H1 (cell line): ENCODE data around the gene ERLEC1. TPM values are rescaled to one million over a fixed set of nuclear protein-coding genes. Genes with fewer than 3 reads are reported as not detected.

Experiments
- CTCF ChIA-PET: fragments of 300-600 bp; sonication (Branson Sonifier 250); formaldehyde crosslinking; loops from one replicate; lab custom pipeline; 2021; ENCODE audit not compliant: partially characterized antibody; lab: Charles Lee
- POLR2A ChIA-PET: fragments of 300-600 bp; sonication (Branson Sonifier 250); formaldehyde crosslinking; loops from one replicate; lab custom pipeline; 2021; ENCODE audit warnings: inconsistent platforms; ENCODE audit not compliant: partially characterized antibody; lab: Charles Lee
- DNase-seq, 2 experiments: peaks; one replicate each; pipeline versions ENCODE4 v3.0.0 to v3.0.0-alpha.2; 2010 to 2022; ENCODE audit warnings: low spot score in 2 of 2, low read depth in 1 of 2, mixed read lengths in 1 of 2
- FAIRE-seq: peaks from 2 replicates; lab custom pipeline; 2011; peaks lifted over from hg19 to GRCh38; lab: Jason Lieb, UNC
- H2AFZ ChIP-seq: 2 replicates; pipeline ENCODE4 v1.8.1; 2012; ENCODE audit warnings: low read length, inconsistent platforms
- H2AK5ac ChIP-seq: 2 replicates; pipeline ENCODE4 v1.6.1; 2013; ENCODE audit warnings: low read depth, low read length
- H2BK120ac ChIP-seq: replicated peaks from 2 replicates; pipeline ENCODE3; 2013; ENCODE audit warnings: low read depth, low read length, inconsistent platforms
- H2BK12ac ChIP-seq: 2 replicates; pipeline ENCODE4 v1.6.1; 2013; ENCODE audit warnings: low read depth, low read length
- H2BK15ac ChIP-seq: 2 replicates; pipeline ENCODE4 v1.6.1; 2013; ENCODE audit warnings: low read length
- H2BK20ac ChIP-seq: 2 replicates; pipeline ENCODE4 v1.6.1; 2013; ENCODE audit warnings: low read length
- H2BK5ac ChIP-seq: 2 replicates; pipeline ENCODE4 v1.6.1; 2013; ENCODE audit warnings: low read depth, low read length
- H3K14ac ChIP-seq: 2 replicates; pipeline ENCODE4 v1.6.1; 2013; ENCODE audit warnings: inconsistent platforms; ENCODE audit not compliant: insufficient read length
- H3K18ac ChIP-seq: 2 replicates; pipeline ENCODE4 v1.6.1; 2013; ENCODE audit warnings: low read length; ENCODE audit errors: extremely low read depth
- H3K23ac ChIP-seq: 2 replicates; pipeline ENCODE4 v1.6.1; 2013; ENCODE audit warnings: inconsistent platforms; ENCODE audit not compliant: insufficient read length
- H3K23me2 ChIP-seq: 2 replicates; pipeline ENCODE4 v1.6.1; 2013; ENCODE audit warnings: low read depth, low read length
- H3K27ac ChIP-seq: 2 replicates; pipeline ENCODE4 v1.6.1; 2011; ENCODE audit warnings: low read depth, low read length, inconsistent platforms
- H3K27me3 ChIP-seq, 4 experiments: replicated peaks in 1 of 4; 1 replicate in 1 of 4; 2 replicates in 3 of 4; pipeline versions ENCODE4 v1.6.1 to v1.8.1; 2011 to 2013; ENCODE audit warnings: low read length in 3 of 4, mild to moderate bottlenecking in 3 of 4, inconsistent platforms in 2 of 4, mixed read lengths in 2 of 4, moderate library complexity in 1 of 4; ENCODE audit not compliant: control insufficient read depth in 3 of 4, insufficient read depth in 3 of 4; ENCODE audit errors: extremely low read depth in 1 of 4
- H3K36me3 ChIP-seq, 4 experiments: 2 replicates each; pipeline versions ENCODE4 v1.6.1 to v1.8.1; 2011 to 2013; ENCODE audit warnings: mild to moderate bottlenecking in 4 of 4, low read length in 3 of 4, moderate library complexity in 2 of 4, control low read depth in 1 of 4, inconsistent platforms in 1 of 4; ENCODE audit not compliant: insufficient read depth in 4 of 4, control insufficient read depth in 2 of 4
- H3K4ac ChIP-seq: replicated peaks from 2 replicates; pipeline ENCODE3; 2013; ENCODE audit warnings: low read length, low read depth, mixed read lengths, inconsistent platforms; ENCODE audit not compliant: insufficient read length
- H3K4me1 ChIP-seq, 4 experiments: replicated peaks in 1 of 4; 1 replicate in 1 of 4; 2 replicates in 3 of 4; pipeline versions ENCODE4 v1.6.1 to v1.8.1; 2011 to 2013; ENCODE audit warnings: low read length in 3 of 4, inconsistent platforms in 2 of 4, mixed read lengths in 1 of 4; ENCODE audit not compliant: insufficient read depth in 4 of 4, control insufficient read depth in 3 of 4
- H3K4me2 ChIP-seq, 2 experiments: 2 replicates each; pipeline versions ENCODE4 v1.6.1 to v1.8.1; 2011 to 2013; ENCODE audit warnings: low read depth in 2 of 2, low read length in 2 of 2, control low read depth in 1 of 2, inconsistent platforms in 1 of 2, mild to moderate bottlenecking in 1 of 2; ENCODE audit not compliant: insufficient read depth in 1 of 2
- H3K4me3 ChIP-seq, 4 experiments: fragments of 200-600, 300-600 bp in 1 of 4; sonication (generic), shearing (Covaris generic), sonication (Bioruptor Twin) in 1 of 4; 2 replicates each; pipeline versions ENCODE4 v1.5.1 to v1.8.1; 2011 to 2016; ENCODE audit warnings: low read length in 4 of 4, low read depth in 3 of 4, control low read depth in 2 of 4, inconsistent platforms in 2 of 4, mild to moderate bottlenecking in 2 of 4, mixed read lengths in 1 of 4, moderate library complexity in 1 of 4; ENCODE audit not compliant: insufficient read depth in 2 of 4; ENCODE audit errors: extremely low read depth in 1 of 4
- H3K56ac ChIP-seq: replicated peaks from 2 replicates; pipeline ENCODE3; 2013; ENCODE audit warnings: low read depth, mild to moderate bottlenecking, mixed read lengths, low read length, inconsistent platforms; ENCODE audit not compliant: insufficient read length
- H3K79me1 ChIP-seq: 2 replicates; pipeline ENCODE4 v1.6.1; 2013; ENCODE audit warnings: low read depth, low read length, control low read depth
- H3K79me2 ChIP-seq, 2 experiments: 2 replicates each; pipeline versions ENCODE4 v1.6.1 to v1.8.1; 2012 to 2013; ENCODE audit warnings: low read length in 2 of 2, mild to moderate bottlenecking in 2 of 2, inconsistent platforms in 1 of 2; ENCODE audit not compliant: insufficient read depth in 2 of 2, control insufficient read depth in 1 of 2
- H3K9ac ChIP-seq, 4 experiments: replicated peaks in 1 of 4; 1 replicate in 1 of 4; 2 replicates in 3 of 4; pipeline versions ENCODE4 v1.6.1 to v1.8.1; 2011 to 2013; ENCODE audit warnings: low read depth in 3 of 4, low read length in 3 of 4, control low read depth in 2 of 4, mild to moderate bottlenecking in 2 of 4, moderate library complexity in 2 of 4, inconsistent platforms in 1 of 4; ENCODE audit errors: extremely low read depth in 1 of 4
- H3K9me3 ChIP-seq, 2 experiments: 2 replicates each; pipeline versions ENCODE4 v1.6.1 to v1.8.1; 2012 to 2013; ENCODE audit warnings: mild to moderate bottlenecking in 2 of 2, moderate library complexity in 2 of 2, control low read depth in 1 of 2, inconsistent platforms in 1 of 2, low read depth in 1 of 2, low read length in 1 of 2, mixed read lengths in 1 of 2; ENCODE audit not compliant: insufficient read depth in 2 of 2
- H4K20me1 ChIP-seq, 2 experiments: replicated peaks in 1 of 2; 2 replicates each; pipeline versions ENCODE3 to v1.8.1; 2011 to 2013; ENCODE audit warnings: inconsistent platforms in 2 of 2, low read length in 2 of 2, mild to moderate bottlenecking in 1 of 2; ENCODE audit not compliant: insufficient read depth in 2 of 2, control insufficient read depth in 1 of 2
- H4K5ac ChIP-seq: 2 replicates; pipeline ENCODE4 v1.6.1; 2013; ENCODE audit warnings: low read length, low read depth, mixed read lengths, inconsistent platforms; ENCODE audit not compliant: insufficient read length
- H4K8ac ChIP-seq: 2 replicates; pipeline ENCODE4 v1.8.0; 2013; ENCODE audit warnings: mild to moderate bottlenecking, moderate library complexity, low read length, inconsistent platforms; ENCODE audit not compliant: insufficient read depth; ENCODE audit errors: extremely low read depth
- H4K91ac ChIP-seq: replicated peaks from 2 replicates; pipeline ENCODE3; 2013; ENCODE audit warnings: low read length, mixed read lengths, inconsistent platforms; ENCODE audit not compliant: insufficient read length
- BCL11A ChIP-seq, 2 experiments: IDR thresholded peaks; one replicate each; pipeline ENCODE4 v1.6.1; 2011; ENCODE audit warnings: low read depth in 2 of 2, low read length in 2 of 2, mild to moderate bottlenecking in 2 of 2
- EP300 ChIP-seq, 2 experiments: IDR thresholded peaks; 1 replicate in 1 of 2; 2 replicates in 1 of 2; pipeline ENCODE4 v1.6.1; 2011 to 2012; ENCODE audit warnings: low read depth in 2 of 2, low read length in 2 of 2, mild to moderate bottlenecking in 2 of 2, borderline replicate concordance in 1 of 2, inconsistent platforms in 1 of 2, moderate library complexity in 1 of 2
- MAFK ChIP-seq: IDR thresholded peaks from 2 replicates; pipeline ENCODE4 v1.6.1; 2012; ENCODE audit warnings: low read depth, mild to moderate bottlenecking, improper control_type of control experiment, low read length
- SAP30 ChIP-seq: fragments of 300-600 bp; sonication (generic); IDR thresholded peaks from 2 replicates; pipeline ENCODE4 v1.7.1; 2012; ENCODE audit warnings: low read length, moderate library complexity, mild to moderate bottlenecking, inconsistent platforms; ENCODE audit not compliant: insufficient read depth, insufficient replicate concordance
- TEAD4 ChIP-seq: IDR thresholded peaks from 2 replicates; pipeline ENCODE4 v1.6.1; 2012; ENCODE audit warnings: low read depth, low read length, inconsistent platforms, mixed read lengths
- YY1 ChIP-seq: IDR thresholded peaks from 2 replicates; pipeline ENCODE4 v1.6.1; 2011; ENCODE audit warnings: low read depth, mild to moderate bottlenecking, low read length
- WGBS, 2 experiments: shearing (Covaris generic) in 1 of 2; methylation state at CpG; one replicate each; pipeline versions ENCODE4 v1.1.6 to v1.1.7; 2013 to 2015; ENCODE audit warnings: low lambda C conversion rate in 2 of 2, mixed read lengths in 2 of 2, inconsistent platforms in 1 of 2, low coverage in 1 of 2, missing lambda C conversion rate in 1 of 2; ENCODE audit not compliant: insufficient replicate concordance in 2 of 2, insufficient coverage in 1 of 2, insufficient read length in 1 of 2; ENCODE audit errors: extremely low coverage in 1 of 2, missing lambda C conversion rate in 1 of 2; 5-methylcytosine and 5-hydroxymethylcytosine counted together
- polyA plus RNA-seq, 7 experiments: library from polyadenylated mRNA; depleted of rRNA in 3 of 7; stranded (reverse) in 5 of 7; unstranded in 2 of 7; fragments of >200 nt in 5 of 7; fragments of 200-250 nt in 2 of 7; gene quantifications; 1 replicate in 5 of 7; 2 replicates in 1 of 7; 4 replicates in 1 of 7; pipeline versions ENCODE4 v1.2.1 to v1.2.3, GENCODE V29; 2011 to 2013; ENCODE audit warnings: missing spikeins in 2 of 7, mixed read lengths in 2 of 7
- total RNA-seq: library from RNA; stranded (reverse); fragmentation: NEBNext Ultra II Directional; extraction: Animal tissue kit (Norgen Biotek cat#: 25700); gene quantifications from 2 replicates; pipeline ENCODE4 v1.2.1, GENCODE V29; 2021

The ERLEC1 gene
- total and polyA plus RNA-seq, 2 of the 8 experiments (the other 6 are each of a cell fraction or from before 2014, with no cell fraction given) = 12.9 to 26.7 TPM

DNA sequence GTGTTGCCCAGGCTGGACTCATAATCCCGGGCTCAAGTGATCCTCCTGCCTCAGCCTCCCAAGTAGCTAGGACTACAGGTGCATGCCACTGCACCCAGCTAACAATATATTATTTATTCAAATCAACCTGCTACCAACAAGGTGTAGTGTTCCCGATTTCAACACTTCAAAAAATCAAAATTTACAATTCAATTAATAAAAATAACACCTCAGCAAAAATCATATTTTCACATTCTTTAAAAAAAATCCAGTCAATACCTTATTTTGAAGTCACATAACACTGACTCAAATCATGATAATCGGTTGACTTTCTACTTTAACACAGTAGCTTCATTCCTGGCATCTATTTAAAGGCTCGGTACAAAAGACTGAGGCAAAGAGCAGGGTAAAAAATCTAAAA lies 65.7 kb downstream of the ERLEC1 start:
- H3K4me3 ChIP-seq = no peak overlapping the region
- no peak overlapping the region for H3K4me2 ChIP-seq
- no peak overlapping the region for H3K14ac ChIP-seq
- H2AK5ac ChIP-seq = no peak overlapping the region
- H2BK5ac ChIP-seq = no peak overlapping the region
- no peak for FAIRE-seq
- no peak overlapping the region for H3K9ac ChIP-seq
- H3K23me2 ChIP-seq = no peaks in the 10 kb centered on the region
- H3K79me2 ChIP-seq = no peaks in the 10 kb centered on the region
- H2BK15ac ChIP-seq = no peak overlapping the region
- no peak overlapping the region for H2BK12ac ChIP-seq
- H2BK120ac ChIP-seq = no peak overlapping the region
- no peak overlapping the region for H3K18ac ChIP-seq
- H3K23ac ChIP-seq = no peak overlapping the region
- no peaks in the 10 kb centered on the region for H3K79me1 ChIP-seq
- no peaks in the 10 kb centered on the region for H3K27me3 ChIP-seq
- no peak overlapping the region for H3K4ac ChIP-seq
- 91 to 100% methylated on average over 1 to 4 of the region's 4 CpGs for WGBS, 2 experiments
- H2BK20ac ChIP-seq = no peak overlapping the region
- ChIA-PET POLR2A (no interaction called here), CTCF (no interaction called here)
- peaks cover 0 to 3% (median 0%) of the 10 kb centered on the region in 4 experiments; a peak in 1 of 8 replicates for H3K36me3 ChIP-seq
- no peak overlapping the region for H4K91ac ChIP-seq
- H4K8ac ChIP-seq = no peak overlapping the region
- no peak overlapping the region for H3K27ac ChIP-seq
- H3K9me3 ChIP-seq = no peaks in the 10 kb centered on the region
- no peaks in the 10 kb centered on the region for H3K4me1 ChIP-seq
- no peak overlapping the region for H3K56ac ChIP-seq
- no peaks in the 10 kb centered on the region for H4K20me1 ChIP-seq
- DNase-seq = no peak
- H4K5ac ChIP-seq = no peak overlapping the region
- H2AFZ ChIP-seq = no peak overlapping the region
- TF ChIP-seq EP300 (IDR thresholded peaks at IDR 0.05; ENCODE audit: borderline replicate concordance in 1 of 2, low read depth in 2 of 2, low read length in 2 of 2) = no peak
- no peak for TF ChIP-seq SAP30
- TF ChIP-seq BCL11A (IDR thresholded peaks at IDR 0.05; ENCODE audit: low read depth in 2 of 2, low read length in 2 of 2) = no peak
- no peak; the same call in 1 of the 2 replicates for TF ChIP-seq MAFK
- no peak for TF ChIP-seq YY1
- TF ChIP-seq TEAD4 = no peak
